Natural killer cell (primary cell): ENCODE measurements around the gene TEX51. TPM values are rescaled to one million over a fixed set of nuclear protein-coding genes. Genes with fewer than 3 reads are reported as not detected.

Source experiments
- total RNA-seq, 4 donors: library from RNA; stranded (reverse); fragments of 120-200 nt in 1 of 4; gene quantifications; one replicate each; pipeline versions ENCODE4 v1.2.3 to v1.2.4, GENCODE V29; 2013 to 2022

TEX51 gene
- total RNA-seq, 3 donors from 2014 or later (not counting 1 experiment from before 2014, with no cell fraction given), result not detected

Other genes with a start within 250 kb of the TEX51 start
- gene GYPC, start 242.7 kb upstream of the TEX51 start, total RNA-seq, result 10 to 100 TPM; 74.2 to 92.3 (median 78.7) TPM
- gene BIN1, start 208.3 kb downstream of the TEX51 start, total RNA-seq, result 100 to 1,000 TPM in 2 of 3 donors, 10 to 100 TPM in 1; 73.5 to 131 (median 107) TPM